Measurements from ENCODE around the gene TWIST2.

DNA sequence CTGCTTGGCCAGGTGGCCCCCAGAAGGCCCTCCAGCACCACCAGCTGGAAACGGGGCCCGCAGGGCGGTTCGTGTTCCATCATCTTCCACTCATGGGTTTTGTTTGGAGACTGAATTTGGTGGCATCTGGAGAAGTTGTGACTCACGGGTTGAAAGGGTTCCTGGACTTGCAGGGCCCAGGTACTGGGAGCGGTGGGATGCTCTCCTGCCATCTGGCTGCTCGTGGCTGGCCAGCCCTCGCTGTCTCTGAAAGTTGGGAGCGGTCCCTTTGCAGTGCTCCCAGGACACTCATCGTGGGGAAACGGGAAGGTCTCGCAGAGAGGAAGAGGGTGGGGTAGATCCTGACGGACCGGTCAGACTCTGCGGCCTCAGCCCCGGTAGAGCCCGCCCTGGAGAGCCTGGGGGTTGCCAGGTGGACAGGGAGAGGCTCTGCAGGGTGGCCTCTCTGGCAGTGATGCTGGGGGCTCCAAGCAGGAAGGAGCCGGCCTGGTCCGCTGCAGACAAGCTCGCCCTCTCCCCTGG, 47.5 kb downstream of the TWIST2 start:
- TF ChIP-seq CTCF (IDR thresholded peaks at IDR 0.05) (no peak), POLR2A (IDR thresholded peaks at IDR 0.05) (no peak)
